Measurements from ENCODE around the gene RBM6. TPM values are rescaled to one million over a fixed set of nuclear protein-coding genes. Genes with fewer than 3 reads are reported as not detected.
A peak's percentile ranks its signal among the peaks of the same experiment; 100 is the strongest.
"Not testable (repeated sequence)": the region's sequence is repeated elsewhere in the genome, so short reads cannot be mapped to it uniquely, and the experiment has no call there.

RBM6 gene
- total RNA-seq, 1 donor from 2014 or later: 53.9 TPM

DNA sequence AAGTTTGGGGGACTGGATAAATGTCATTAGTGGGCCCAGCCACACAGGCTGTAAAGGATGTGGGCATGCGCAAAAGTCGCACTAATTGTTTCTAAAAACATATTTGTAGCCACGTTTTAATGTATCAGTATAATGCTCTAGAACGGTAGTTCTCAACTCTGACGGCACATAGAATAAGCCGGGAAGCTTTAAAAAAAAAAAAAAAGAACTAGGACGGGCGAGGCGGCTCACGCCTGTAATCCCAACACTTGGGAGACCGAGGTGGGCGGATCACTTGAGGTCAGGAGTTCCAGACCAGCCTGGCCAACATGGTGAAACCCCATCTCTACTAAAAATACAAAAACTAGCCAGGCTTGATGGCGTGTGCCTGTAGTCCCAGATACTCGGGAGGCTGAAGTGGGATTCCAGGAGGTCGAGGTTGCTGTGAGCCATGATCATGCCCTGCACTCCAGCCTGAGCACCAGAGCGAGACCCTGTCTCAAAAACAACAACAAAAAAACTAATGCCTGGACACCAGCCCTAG, 9.7 kb upstream of the RBM6 start:
- Mint-ChIP-seq H3K4me1 (ENCODE audit: low read depth, unreplicated experiment) (peaks cover 6% of the 10 kb centered on the region), H3K9me3 (ENCODE audit: unreplicated experiment) (no peaks in the 10 kb centered on the region), H3K4me3 (ENCODE audit: unreplicated experiment) (peak overlapping the region; percentile 92), H3K36me3 (ENCODE audit: low read depth, unreplicated experiment) (no peaks in the 10 kb centered on the region), H3K27ac (ENCODE audit: unreplicated experiment) (peak overlapping the region; percentile 47), H3K27me3 (ENCODE audit: low read depth, unreplicated experiment) (no peaks in the 10 kb centered on the region)
- Histone ChIP-seq H3K9ac (ENCODE audit: low read length) (peak overlapping the region; percentile 79), H4K20me1 (ENCODE audit: insufficient read depth, low read length) (no peaks in the 10 kb centered on the region), H3K4me2 (ENCODE audit: low read length) (peak overlapping the region; percentile 95), H3K4me3 (ENCODE audit: insufficient read depth, low read depth, low read length) (peak overlapping the region; percentile 82), H3K79me2 (ENCODE audit: insufficient read depth, low read length) (peaks cover 14% of the 10 kb centered on the region), H3K27ac (ENCODE audit: low read depth, low read length) (peak overlapping the region; percentile 36), H3K36me3 (ENCODE audit: insufficient read depth, low read length) (no peaks in the 10 kb centered on the region), H3K9me3 (ENCODE audit: insufficient read depth, low read depth, low read length) (no peaks in the 10 kb centered on the region), H3K4me1 (ENCODE audit: insufficient read depth, low read length) (peaks cover 11% of the 10 kb centered on the region), H2AFZ (ENCODE audit: low read depth, low read length) (peak overlapping the region; percentile 99), H3K27me3 (ENCODE audit: insufficient read depth, low read length) (no peaks in the 10 kb centered on the region)
- TF ChIP-seq CTCF (IDR thresholded peaks at IDR 0.05; ENCODE audit: insufficient read depth, low read depth, low read length) (no peak), EZH2 (IDR thresholded peaks at IDR 0.05; ENCODE audit: insufficient read depth, low read length) (no peak)
- DNase-seq (ENCODE audit: low read depth): no peak
- FAIRE-seq: no peak

GRCh38 chr3:49930922-49931321, 9.0 kb upstream of the RBM6 start:
- no peak overlapping the region for H3K4me3 Mint-ChIP-seq (ENCODE audit: unreplicated experiment)
- no peak overlapping the region for H3K27ac Mint-ChIP-seq (ENCODE audit: unreplicated experiment)
- no peak overlapping the region for H3K27ac ChIP-seq (ENCODE audit: low read depth, low read length)
- H3K9ac ChIP-seq (ENCODE audit: low read length): no peak overlapping the region
- TF ChIP-seq CTCF (IDR thresholded peaks at IDR 0.05; ENCODE audit: insufficient read depth, low read depth, low read length) (no peak), EZH2 (IDR thresholded peaks at IDR 0.05; ENCODE audit: insufficient read depth, low read length) (no peak)
- peak overlapping the region; percentile 30 for H2AFZ ChIP-seq (ENCODE audit: low read depth, low read length)
- no peaks in the 10 kb centered on the region for H3K36me3 Mint-ChIP-seq (ENCODE audit: low read depth, unreplicated experiment)
- no peaks in the 10 kb centered on the region for H3K36me3 ChIP-seq (ENCODE audit: insufficient read depth, low read length)
- H3K4me3 ChIP-seq (ENCODE audit: insufficient read depth, low read depth, low read length): no peak overlapping the region
- H3K4me1 Mint-ChIP-seq (ENCODE audit: low read depth, unreplicated experiment): peaks cover 6% of the 10 kb centered on the region
- no peaks in the 10 kb centered on the region for H3K27me3 ChIP-seq (ENCODE audit: insufficient read depth, low read length)
- H3K4me2 ChIP-seq (ENCODE audit: low read length): no peak overlapping the region
- no peaks in the 10 kb centered on the region for H4K20me1 ChIP-seq (ENCODE audit: insufficient read depth, low read length)
- H3K4me1 ChIP-seq (ENCODE audit: insufficient read depth, low read length): peaks cover 11% of the 10 kb centered on the region
- H3K27me3 Mint-ChIP-seq (ENCODE audit: low read depth, unreplicated experiment): no peaks in the 10 kb centered on the region
- H3K9me3 Mint-ChIP-seq (ENCODE audit: unreplicated experiment): no peaks in the 10 kb centered on the region
- no peak for FAIRE-seq
- peaks cover 14% of the 10 kb centered on the region for H3K79me2 ChIP-seq (ENCODE audit: insufficient read depth, low read length)
- DNase-seq (ENCODE audit: low read depth): no peak
- no peaks in the 10 kb centered on the region for H3K9me3 ChIP-seq (ENCODE audit: insufficient read depth, low read depth, low read length)

DNA sequence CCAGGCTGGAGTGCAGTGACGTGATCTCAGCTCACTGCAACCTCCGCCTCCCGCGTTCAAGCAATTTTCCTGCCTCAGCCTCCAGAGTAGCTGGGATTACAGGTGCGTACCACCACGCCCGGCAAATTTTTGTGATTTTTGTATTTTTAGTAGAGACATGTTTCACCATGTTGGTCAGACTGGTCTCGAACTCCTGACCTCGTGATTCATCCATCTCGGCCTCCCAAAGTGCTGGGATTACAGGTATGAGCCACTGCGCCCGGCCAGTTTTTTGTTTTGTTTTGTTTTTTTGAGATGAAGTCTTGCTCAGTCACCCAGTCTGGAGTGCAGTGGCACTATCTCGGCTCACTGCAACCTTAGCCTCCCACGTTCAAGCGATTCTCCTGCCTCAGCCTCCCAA, 7.7 kb upstream of the RBM6 start:
- H3K4me3 ChIP-seq (ENCODE audit: insufficient read depth, low read depth, low read length); H3K27me3 Mint-ChIP-seq (ENCODE audit: low read depth, unreplicated experiment); DNase-seq (ENCODE audit: low read depth); H3K27ac ChIP-seq (ENCODE audit: low read depth, low read length); H3K36me3 ChIP-seq (ENCODE audit: insufficient read depth, low read length); H3K27me3 ChIP-seq (ENCODE audit: insufficient read depth, low read length); H3K9me3 ChIP-seq (ENCODE audit: insufficient read depth, low read depth, low read length); H2AFZ ChIP-seq (ENCODE audit: low read depth, low read length); H4K20me1 ChIP-seq (ENCODE audit: insufficient read depth, low read length); H3K36me3 Mint-ChIP-seq (ENCODE audit: low read depth, unreplicated experiment); H3K9ac ChIP-seq (ENCODE audit: low read length); H3K9me3 Mint-ChIP-seq (ENCODE audit: unreplicated experiment); H3K4me1 Mint-ChIP-seq (ENCODE audit: low read depth, unreplicated experiment); FAIRE-seq; H3K4me3 Mint-ChIP-seq (ENCODE audit: unreplicated experiment); H3K27ac Mint-ChIP-seq (ENCODE audit: unreplicated experiment); H3K4me2 ChIP-seq (ENCODE audit: low read length): not testable (repeated sequence)
- peaks cover 13% of the 10 kb centered on the region for H3K79me2 ChIP-seq (ENCODE audit: insufficient read depth, low read length)
- H3K4me1 ChIP-seq (ENCODE audit: insufficient read depth, low read length): peaks cover 11% of the 10 kb centered on the region

Data from astrocyte (in vitro differentiated cells and primary cell).